ENCODE results near the gene ZNF462.

The ZNF462 gene

GRCh38 chr9:107020040-107020530, 157.1 kb downstream of the ZNF462 start:
- no peak for DNase-seq

- DNase-seq = peak; percentile 65
These were observed 161.2 kb downstream of the ZNF462 start for GRCh38 chr9:107024193-107024592.

- no peak for DNase-seq
These were observed 162.5 kb downstream of the ZNF462 start for GRCh38 chr9:107025260-107026035.

- DNase-seq = no peak
These were observed 166.2 kb downstream of the ZNF462 start for GRCh38 chr9:107029146-107029545.

GRCh38 chr9:107033966-107034365, 171.0 kb downstream of the ZNF462 start:
- no peak for DNase-seq

GRCh38 chr9:107034831-107035230, 171.9 kb downstream of the ZNF462 start:
- DNase-seq = no peak

- no peak for DNase-seq
These were observed 173.4 kb downstream of the ZNF462 start for GRCh38 chr9:107036367-107036766.

GRCh38 chr9:107039542-107039941, 176.6 kb downstream of the ZNF462 start:
- DNase-seq = no peak

- DNase-seq = no peak
These were observed 179.6 kb downstream of the ZNF462 start for GRCh38 chr9:107042606-107043005.

GRCh38 chr9:107043886-107044285, 180.9 kb downstream of the ZNF462 start:
- peak; percentile 40 for DNase-seq

GRCh38 chr9:107044872-107045271, 181.9 kb downstream of the ZNF462 start:
- DNase-seq = peak; percentile 40

GRCh38 chr9:107046692-107047091, 183.7 kb downstream of the ZNF462 start:
- DNase-seq = no peak

- DNase-seq = no peak
These were observed 186.3 kb downstream of the ZNF462 start for GRCh38 chr9:107049046-107049802.

GRCh38 chr9:107049803-107050184, 186.8 kb downstream of the ZNF462 start:
- no peak for DNase-seq

GRCh38 chr9:107051392-107051791, 188.4 kb downstream of the ZNF462 start:
- DNase-seq = no peak

- DNase-seq = no peak
These were observed 191.2 kb downstream of the ZNF462 start for GRCh38 chr9:107054146-107054545.

- DNase-seq = no peak
These were observed 196.3 kb downstream of the ZNF462 start for GRCh38 chr9:107059220-107059619.

GRCh38 chr9:107060062-107060461, 197.1 kb downstream of the ZNF462 start:
- no peak for DNase-seq
